ENCODE measurements around the gene TRAK1.

TRAK1 gene

GRCh38 chr3:42122261-42123011, 31.3 kb downstream of the TRAK1 start:
- FAIRE-seq (no peak), DNase-seq (ENCODE audit: insufficient read length, low spot score) (no peak)

GRCh38 chr3:42123012-42123581, 31.9 kb downstream of the TRAK1 start:
- no peak for DNase-seq (ENCODE audit: insufficient read length, low spot score)
- FAIRE-seq, result no peak

- FAIRE-seq, result no peak
- no peak for DNase-seq (ENCODE audit: insufficient read length, low spot score)
Observed at GRCh38 chr3:42123824-42124658, 32.9 kb downstream of the TRAK1 start.

GRCh38 chr3:42127226-42127625, 36.1 kb downstream of the TRAK1 start:
- no peak for DNase-seq (ENCODE audit: insufficient read length, low spot score)
- no peak for FAIRE-seq

GRCh38 chr3:42128526-42128925, 37.4 kb downstream of the TRAK1 start:
- FAIRE-seq, result no peak
- no peak for DNase-seq (ENCODE audit: insufficient read length, low spot score)

GRCh38 chr3:42129014-42129953, 38.1 kb downstream of the TRAK1 start:
- FAIRE-seq (no peak), DNase-seq (ENCODE audit: insufficient read length, low spot score) (no peak)

GRCh38 chr3:42130007-42130328, 38.8 kb downstream of the TRAK1 start:
- DNase-seq (ENCODE audit: insufficient read length, low spot score) (no peak), FAIRE-seq (no peak)

- FAIRE-seq, result no peak
- DNase-seq (ENCODE audit: insufficient read length, low spot score), result no peak
Observed at GRCh38 chr3:42130329-42131070, 39.3 kb downstream of the TRAK1 start.

GRCh38 chr3:42133500-42134298, 42.5 kb downstream of the TRAK1 start:
- DNase-seq (ENCODE audit: insufficient read length, low spot score) (no peak), FAIRE-seq (no peak)

- DNase-seq (ENCODE audit: insufficient read length, low spot score) (no peak), FAIRE-seq (no peak)
Observed at GRCh38 chr3:42134867-42135464, 43.8 kb downstream of the TRAK1 start.

- DNase-seq (ENCODE audit: insufficient read length, low spot score) (no peak), FAIRE-seq (no peak)
Observed at GRCh38 chr3:42139621-42140453, 48.7 kb downstream of the TRAK1 start.

GRCh38 chr3:42140665-42141203, 49.6 kb downstream of the TRAK1 start:
- no peak for DNase-seq (ENCODE audit: insufficient read length, low spot score)

GRCh38 chr3:42143440-42143839, 52.3 kb downstream of the TRAK1 start:
- FAIRE-seq, result no peak
- no peak for DNase-seq (ENCODE audit: insufficient read length, low spot score)

More at GRCh38 chr3:42140665-42141203, 49.6 kb downstream of the TRAK1 start:
- FAIRE-seq, result no peak

GRCh38 chr3:42144209-42144608, 53.1 kb downstream of the TRAK1 start:
- FAIRE-seq (no peak), DNase-seq (ENCODE audit: insufficient read length, low spot score) (no peak)

GRCh38 chr3:42148086-42148848, 57.1 kb downstream of the TRAK1 start:
- DNase-seq (ENCODE audit: insufficient read length, low spot score) (no peak), FAIRE-seq (no peak)

GRCh38 chr3:42148982-42149432, 57.9 kb downstream of the TRAK1 start:
- peak; percentile 30 for DNase-seq (ENCODE audit: insufficient read length, low spot score)
- FAIRE-seq, result no peak

GRCh38 chr3:42149532-42149931, 58.4 kb downstream of the TRAK1 start:
- DNase-seq (ENCODE audit: insufficient read length, low spot score) (no peak), FAIRE-seq (no peak)

Measured in HTR-8/SVneo (cell line).